ENCODE results near the gene CXorf49B.
"Not testable (repeated sequence)": the region's sequence is repeated elsewhere in the genome, so short reads cannot be mapped to it uniquely, and the experiment has no call there.

DNA sequence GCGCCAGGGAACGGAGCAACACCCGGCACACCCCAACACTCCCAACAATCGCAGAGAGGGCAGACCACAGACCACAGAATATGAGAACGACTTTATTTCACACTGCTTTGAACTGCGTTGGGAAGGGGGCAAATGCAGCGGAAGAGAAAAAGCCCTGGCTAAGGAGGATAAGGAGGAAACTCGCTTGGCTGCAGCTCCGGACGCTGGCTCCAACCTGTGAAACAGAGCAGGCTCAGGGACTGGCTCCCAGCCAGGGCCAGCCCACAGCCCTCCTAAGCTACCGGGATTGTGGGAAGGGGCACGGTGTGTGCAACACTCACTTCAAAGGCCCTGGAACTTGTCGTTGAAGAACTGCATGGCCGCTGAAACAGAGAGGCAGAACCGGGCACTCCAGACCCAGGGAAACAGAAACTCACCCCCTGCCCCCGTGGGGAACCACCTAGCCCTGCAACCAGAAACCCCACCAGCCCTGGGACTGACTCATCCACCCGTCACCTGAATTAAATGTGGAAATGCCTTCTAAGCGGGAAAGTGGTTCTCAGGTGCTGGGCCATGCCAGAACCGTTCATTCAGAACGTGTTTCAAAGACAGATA is 2.4 kb upstream of the CXorf49B start:
- TF ChIP-seq SETDB1 (IDR thresholded peaks at IDR 0.05; ENCODE audit: insufficient read length, low read length); ZFP3 (tag by site-specific recombination; IDR thresholded peaks at IDR 0.05; ENCODE audit: low read depth); ZNF366 (tag by site-specific recombination; conservative IDR thresholded peaks at IDR 0.05); CTCF (tag by site-specific recombination; IDR thresholded peaks at IDR 0.05); ZNF221 (tag by site-specific recombination; IDR thresholded peaks at IDR 0.05; ENCODE audit: borderline replicate concordance); ZNF274 (IDR thresholded peaks at IDR 0.05; ENCODE audit: low read length); ZNF274 (tag by site-specific recombination; IDR thresholded peaks at IDR 0.05; ENCODE audit: borderline replicate concordance); ZNF416 (tag by site-specific recombination; IDR thresholded peaks at IDR 0.05); GLIS1 (tag by site-specific recombination; IDR thresholded peaks at IDR 0.05); ZNF24 (tag by site-specific recombination; IDR thresholded peaks at IDR 0.05); ZNF292 (tag by site-specific recombination; IDR thresholded peaks at IDR 0.05; ENCODE audit: borderline replicate concordance, low read depth); ZNF596 (tag by site-specific recombination; IDR thresholded peaks at IDR 0.05): not testable (repeated sequence)
- TF ChIP-seq, protein P1, sequence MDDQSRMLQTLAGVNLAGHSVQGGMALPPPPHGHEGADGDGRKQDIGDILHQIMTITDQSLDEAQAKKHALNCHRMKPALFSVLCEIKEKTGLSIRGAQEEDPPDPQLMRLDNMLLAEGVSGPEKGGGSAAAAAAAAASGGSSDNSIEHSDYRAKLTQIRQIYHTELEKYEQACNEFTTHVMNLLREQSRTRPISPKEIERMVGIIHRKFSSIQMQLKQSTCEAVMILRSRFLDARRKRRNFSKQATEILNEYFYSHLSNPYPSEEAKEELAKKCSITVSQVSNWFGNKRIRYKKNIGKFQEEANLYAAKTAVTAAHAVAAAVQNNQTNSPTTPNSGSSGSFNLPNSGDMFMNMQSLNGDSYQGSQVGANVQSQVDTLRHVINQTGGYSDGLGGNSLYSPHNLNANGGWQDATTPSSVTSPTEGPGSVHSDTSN (CRISPR knock-in tag; IDR thresholded peaks at IDR 0.05), result not testable (repeated sequence)
- TF ChIP-seq, protein P2, sequence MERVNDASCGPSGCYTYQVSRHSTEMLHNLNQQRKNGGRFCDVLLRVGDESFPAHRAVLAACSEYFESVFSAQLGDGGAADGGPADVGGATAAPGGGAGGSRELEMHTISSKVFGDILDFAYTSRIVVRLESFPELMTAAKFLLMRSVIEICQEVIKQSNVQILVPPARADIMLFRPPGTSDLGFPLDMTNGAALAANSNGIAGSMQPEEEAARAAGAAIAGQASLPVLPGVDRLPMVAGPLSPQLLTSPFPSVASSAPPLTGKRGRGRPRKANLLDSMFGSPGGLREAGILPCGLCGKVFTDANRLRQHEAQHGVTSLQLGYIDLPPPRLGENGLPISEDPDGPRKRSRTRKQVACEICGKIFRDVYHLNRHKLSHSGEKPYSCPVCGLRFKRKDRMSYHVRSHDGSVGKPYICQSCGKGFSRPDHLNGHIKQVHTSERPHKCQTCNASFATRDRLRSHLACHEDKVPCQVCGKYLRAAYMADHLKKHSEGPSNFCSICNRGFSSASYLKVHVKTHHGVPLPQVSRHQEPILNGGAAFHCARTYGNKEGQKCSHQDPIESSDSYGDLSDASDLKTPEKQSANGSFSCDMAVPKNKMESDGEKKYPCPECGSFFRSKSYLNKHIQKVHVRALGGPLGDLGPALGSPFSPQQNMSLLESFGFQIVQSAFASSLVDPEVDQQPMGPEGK (tag by site-specific recombination; IDR thresholded peaks at IDR 0.05), result not testable (repeated sequence)

Data from HEK293 (cell line).